A549 (cell line): ENCODE data around the gene ANTKMT. TPM values are rescaled to one million over a fixed set of nuclear protein-coding genes. Genes with fewer than 3 reads are reported as not detected.

Experiments used
- ATAC-seq, 2 experiments: fragments of 200-7000 bp in 1 of 2; fragments of >200 bp in 1 of 2; cut with Nextera tagmentation in 1 of 2; cut with Tn5 transposase in 1 of 2; 3 replicates each; pipeline versions ENCODE4 v1.8.0 to v1.9.1; 2018 to 2020; ENCODE audit warnings: mild to moderate bottlenecking in 1 of 2, moderate library complexity in 1 of 2
- CTCF ChIA-PET: fragments of 300-600 bp; sonication (Branson Sonifier 250); formaldehyde crosslinking; extraction: SDS; loops from one replicate; lab custom pipeline; 2021; ENCODE audit warnings: antibody characterized with exemption, inconsistent platforms; lab: Yijun Ruan, JAX
- POLR2A ChIA-PET: fragments of 350-600 bp; formaldehyde crosslinking; extraction: SDS; loops from one replicate; lab custom pipeline; 2021; ENCODE audit warnings: antibody characterized with exemption, inconsistent platforms; lab: Yijun Ruan, JAX
- DNase-seq, 2 experiments: peaks; one replicate each; pipeline versions ENCODE4 v3.0.0 to v3.0.0-alpha.2; 2011 to 2016; ENCODE audit warnings: low read depth in 1 of 2, low spot score in 1 of 2
- FAIRE-seq: peaks from 2 replicates; lab custom pipeline; 2011; peaks lifted over from hg19 to GRCh38; lab: Jason Lieb, UNC
- H3K27ac ChIP-seq, 2 experiments: fragments of >200 bp; sonication (Bioruptor Twin); formaldehyde crosslinking; 3 replicates each; pipeline ENCODE4 v1.5.1; 2016 to 2017
- H3K4me1 ChIP-seq: fragments of >200 bp; sonication (Bioruptor Twin); formaldehyde crosslinking; 3 replicates; pipeline ENCODE4 v1.6.1; 2016
- H3K4me2 ChIP-seq: fragments of >200 bp; sonication (Bioruptor Twin); formaldehyde crosslinking; 3 replicates; pipeline ENCODE4 v1.6.1; 2016
- H3K4me3 ChIP-seq: fragments of >200 bp; sonication (Bioruptor Twin); formaldehyde crosslinking; 3 replicates; pipeline ENCODE4 v1.5.1; 2016
- H3K9me3 ChIP-seq: fragments of >200 bp; sonication (Bioruptor Twin); formaldehyde crosslinking; 3 replicates; pipeline ENCODE4 v1.6.1; 2016
- CBX2 ChIP-seq: fragments of 200-600 bp; sonication (generic); IDR thresholded peaks from 2 replicates; pipeline ENCODE4 v1.6.1; 2016; ENCODE audit warnings: low read depth, mild to moderate bottlenecking, borderline replicate concordance
- CTCF ChIP-seq: fragments of >200 bp; sonication (Bioruptor Twin); formaldehyde crosslinking; IDR thresholded peaks from 3 replicates; pipeline ENCODE4 v1.5.1; 2016
- ESRRA ChIP-seq: fragments of 150-350 bp; IDR thresholded peaks from 2 replicates; pipeline ENCODE4 v1.6.1; 2014; ENCODE audit warnings: mild to moderate bottlenecking, low read length, borderline replicate concordance
- FOSB ChIP-seq: fragments of 250-450 bp; sonication (Bioruptor Pico); IDR thresholded peaks from 2 replicates; pipeline ENCODE4 v1.5.0; 2020; ENCODE audit warnings: mild to moderate bottlenecking, moderate library complexity
- GATA3 ChIP-seq: IDR thresholded peaks from 2 replicates; pipeline ENCODE4 v1.6.1; 2012; ENCODE audit warnings: borderline replicate concordance
- HOXB5 ChIP-seq: fragments of 250-450 bp; sonication (Bioruptor Pico); IDR thresholded peaks from 2 replicates; pipeline ENCODE4 v1.5.0; 2020; ENCODE audit warnings: mild to moderate bottlenecking, moderate library complexity
- JUNB ChIP-seq: fragments of >200 bp; sonication (Bioruptor Twin); formaldehyde crosslinking; IDR thresholded peaks from 2 replicates; pipeline ENCODE4 v1.6.1; 2016
- KDM1A ChIP-seq: fragments of 200-600 bp; sonication (generic); IDR thresholded peaks from 2 replicates; pipeline ENCODE4 v1.6.1; 2016; ENCODE audit warnings: low read depth, mild to moderate bottlenecking
- KDM5A ChIP-seq: fragments of 200-600 bp; sonication (generic); IDR thresholded peaks from 2 replicates; pipeline ENCODE4 v1.6.1; 2016; ENCODE audit warnings: antibody characterized with exemption, mild to moderate bottlenecking
- NPAS2 ChIP-seq: fragments of 250-450 bp; sonication (Bioruptor Pico); IDR thresholded peaks from 2 replicates; pipeline ENCODE4 v1.8.0; 2022; ENCODE audit warnings: mild to moderate bottlenecking, moderate library complexity, borderline replicate concordance
- NR3C1 ChIP-seq: fragments of >200 bp; sonication (Bioruptor Twin); formaldehyde crosslinking; IDR thresholded peaks from 3 replicates; pipeline ENCODE4 v1.6.1; 2017
- POLR2A ChIP-seq: IDR thresholded peaks from 2 replicates; pipeline ENCODE4 v1.6.1; 2012; ENCODE audit warnings: mild to moderate bottlenecking, low read length
- RARB ChIP-seq: fragments of 250-450 bp; sonication (Bioruptor Pico); IDR thresholded peaks from 2 replicates; pipeline ENCODE4 v1.8.0; 2021; ENCODE audit warnings: mild to moderate bottlenecking, moderate library complexity
- RCOR1 ChIP-seq: fragments of 150-350 bp; IDR thresholded peaks from 2 replicates; pipeline ENCODE4 v1.6.1; 2014; ENCODE audit warnings: antibody characterized with exemption, low read length, low read depth
- TFCP2L1 ChIP-seq: fragments of 250-450 bp; sonication (Bioruptor Pico); IDR thresholded peaks from 2 replicates; pipeline ENCODE4 v1.5.0; 2021; ENCODE audit warnings: mild to moderate bottlenecking
- ZC3H11A ChIP-seq: fragments of 450-650 bp; IDR thresholded peaks from 2 replicates; pipeline ENCODE4 v1.6.1; 2014; ENCODE audit warnings: antibody characterized with exemption, mild to moderate bottlenecking
- ZNF302 ChIP-seq: fragments of 250-450 bp; sonication (Bioruptor Pico); IDR thresholded peaks from 2 replicates; pipeline ENCODE4 v1.9.0; 2021; ENCODE audit warnings: inconsistent platforms, mild to moderate bottlenecking, moderate library complexity
- WGBS: methylation state at CpG from one replicate; pipeline ENCODE4 v1.1.6; 2017; ENCODE audit errors: missing lambda C conversion rate; 5-methylcytosine and 5-hydroxymethylcytosine counted together
- polyA plus RNA-seq, 4 experiments: library from polyadenylated mRNA; depleted of rRNA in 3 of 4; stranded (reverse); fragments of >200 nt; fragmentation: RNase III in 1 of 4; extraction: RNeasy Plus Mini Kit Qiagen cat#74134 plus additional on column Dnase treatment in 1 of 4; gene quantifications; 2 replicates in 3 of 4; 3 replicates in 1 of 4; pipeline ENCODE4 v1.2.3, GENCODE V29; 2011 to 2017
- TF ChIP-seq, protein P1 (sequence below): IDR thresholded peaks from 2 replicates; pipeline ENCODE4 v1.6.1; 2012
- TF ChIP-seq, protein P2 (sequence below): fragments of >200 bp; sonication (Bioruptor Twin); formaldehyde crosslinking; IDR thresholded peaks from 2 replicates; pipeline ENCODE4 v1.6.1; 2016
- TF ChIP-seq, protein P3 (sequence below): fragments of 200-600 bp; sonication (generic); IDR thresholded peaks from 2 replicates; pipeline ENCODE4 v1.6.1; 2016; ENCODE audit warnings: antibody characterized with exemption, mild to moderate bottlenecking, moderate library complexity

The ANTKMT gene
- polyA plus RNA-seq, 2 of the 4 experiments (the other 2 are of a cell fraction), result 11.9 to 55.8 TPM

DNA sequence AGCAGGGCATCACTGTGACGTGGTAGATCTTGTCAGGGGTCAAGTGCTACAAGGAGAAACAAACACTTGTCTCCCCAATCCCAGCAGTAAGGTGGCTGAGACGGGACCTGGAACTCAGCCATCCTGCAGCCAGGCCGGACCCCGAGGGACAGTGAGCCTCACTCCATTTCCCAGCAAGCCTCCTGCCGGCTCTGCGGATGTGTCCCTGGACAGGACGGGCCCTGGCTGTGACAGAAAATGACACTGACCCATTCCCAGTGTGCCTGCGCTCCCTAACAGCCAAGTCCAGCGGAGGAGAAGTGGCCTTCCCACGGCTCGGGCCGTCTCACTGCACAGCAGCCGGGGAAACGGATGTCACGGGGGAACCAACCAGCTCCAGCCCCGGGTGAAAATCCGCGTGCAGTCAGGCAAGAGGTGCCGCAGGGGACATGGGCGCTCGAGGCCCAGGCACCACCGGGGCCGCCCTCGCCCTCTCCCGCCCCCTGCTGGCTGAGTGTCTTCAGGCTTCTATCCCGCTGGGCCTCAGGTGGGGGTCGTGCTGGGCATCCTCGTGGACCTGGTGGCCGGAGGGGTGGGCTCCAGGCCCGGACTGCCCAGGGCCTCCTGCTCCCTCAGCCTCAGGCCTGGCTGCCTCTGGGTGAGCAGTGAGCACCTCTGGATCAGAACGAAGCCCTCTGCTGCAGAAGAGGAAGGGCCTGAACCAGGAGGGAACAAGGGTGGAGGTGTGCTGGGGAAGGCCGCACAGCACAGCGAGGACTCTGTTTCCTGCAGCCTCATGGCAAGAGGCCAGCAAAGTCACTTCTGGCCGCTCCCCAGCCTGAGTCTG lies 12.6 kb downstream of the ANTKMT start:
- TF ChIP-seq NPAS2 (no peak), KDM5A (no peak), CBX2 (no peak), RCOR1 (no peak), ESRRA (no peak), CTCF (peak; percentile 49), ZC3H11A (no peak), FOSB (CRISPR knock-in tag) (no peak), KDM1A (no peak)
- TF ChIP-seq, protein P1, sequence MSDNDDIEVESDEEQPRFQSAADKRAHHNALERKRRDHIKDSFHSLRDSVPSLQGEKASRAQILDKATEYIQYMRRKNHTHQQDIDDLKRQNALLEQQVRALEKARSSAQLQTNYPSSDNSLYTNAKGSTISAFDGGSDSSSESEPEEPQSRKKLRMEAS, result 0 out of 2 replicates have a peak, but pooled peaks have one; percentile 35
- TF ChIP-seq, all 56 proteins: peak for 2
- ChIA-PET POLR2A (no interaction called here), CTCF (interaction anchor here (0.7 to 28.0 kb wide), 11 partner anchors 7 to 55 kb away, joined by 3 to 656 read pairs (median 4); partner anchors contain the start of genes ANTKMT, CCDC78, CIAO3 and FBXL16)
- FAIRE-seq (no peak), DNase-seq (peak in 1 of 2 experiments; percentile 50), ATAC-seq (peak; percentile 35 to 67; a peak in 4 of 6 replicates)
- Histone ChIP-seq H3K27ac (no peak overlapping the region), H3K4me1 (peaks cover 5% of the 10 kb centered on the region; the same call in 1 of the 3 replicates), H3K4me3 (no peak overlapping the region), H3K4me2 (no peak overlapping the region), H3K9me3 (no peaks in the 10 kb centered on the region)
- 65% methylated on average over 26 of the region's 34 CpGs for WGBS

DNA sequence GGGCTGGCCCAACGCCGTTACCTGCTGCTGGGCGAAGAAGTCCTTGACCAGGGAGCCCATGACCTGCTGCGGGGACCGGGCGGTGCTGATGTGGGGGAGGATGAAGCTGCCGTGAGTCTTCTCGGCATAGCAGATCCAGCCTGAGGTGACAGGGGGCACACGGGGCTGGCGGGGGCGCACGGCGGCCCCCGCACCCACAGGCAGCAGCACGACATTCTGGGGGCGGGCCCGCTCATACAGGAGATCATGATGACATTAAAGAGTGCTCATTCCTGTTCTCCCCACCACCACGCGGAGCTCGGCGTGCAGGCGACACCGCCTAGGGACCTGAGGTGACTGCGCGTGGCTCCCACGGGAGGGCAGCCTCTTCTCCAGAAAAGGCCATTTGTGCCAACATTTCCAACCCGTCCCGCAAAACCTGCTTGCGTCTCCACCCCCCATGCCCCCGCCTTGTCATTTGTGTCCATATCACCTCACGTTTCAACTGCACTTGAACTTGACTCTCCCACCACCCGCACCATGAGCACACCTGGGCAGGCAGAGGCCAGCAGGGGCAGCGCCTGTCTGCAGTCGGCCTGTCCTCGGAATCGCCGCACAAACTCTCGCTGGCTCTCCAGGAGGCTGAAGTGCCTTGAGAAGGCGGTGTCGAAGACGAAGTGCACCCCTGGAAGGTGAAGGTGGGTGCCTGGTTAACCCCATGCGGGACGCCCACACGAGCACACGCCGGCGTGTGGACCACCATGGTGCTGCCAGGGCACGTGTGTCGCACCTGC lies 13.4 kb downstream of the ANTKMT start:
- H3K9me3 ChIP-seq, result no peaks in the 10 kb centered on the region
- DNase-seq (no peak), FAIRE-seq (no peak), ATAC-seq (no peak)
- ChIA-PET POLR2A (interaction anchor here (2.2 kb wide), 1 partner anchor 13 kb away, joined by 6 read pairs; the partner anchor contains the start of gene ANTKMT), CTCF (interaction anchor here (0.7 to 28.0 kb wide), 8 partner anchors 11 to 48 kb away, joined by 3 to 656 read pairs (median 6); partner anchors contain the start of genes ANTKMT, CCDC78, FBXL16 and HAGHL)
- no peaks in the 10 kb centered on the region; the same call in 2 of the 3 replicates for H3K4me1 ChIP-seq
- no peak for TF ChIP-seq ZC3H11A
- no peak for TF ChIP-seq HOXB5
- TF ChIP-seq RARB (CRISPR knock-in tag), result no peak
- TF ChIP-seq ZNF302 (CRISPR knock-in tag), result no peak
- TF ChIP-seq NR3C1, result no peak
- TF ChIP-seq, protein P2, sequence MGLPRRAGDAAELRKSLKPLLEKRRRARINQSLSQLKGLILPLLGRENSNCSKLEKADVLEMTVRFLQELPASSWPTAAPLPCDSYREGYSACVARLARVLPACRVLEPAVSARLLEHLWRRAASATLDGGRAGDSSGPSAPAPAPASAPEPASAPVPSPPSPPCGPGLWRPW, result no peak
- TF ChIP-seq, protein P3, sequence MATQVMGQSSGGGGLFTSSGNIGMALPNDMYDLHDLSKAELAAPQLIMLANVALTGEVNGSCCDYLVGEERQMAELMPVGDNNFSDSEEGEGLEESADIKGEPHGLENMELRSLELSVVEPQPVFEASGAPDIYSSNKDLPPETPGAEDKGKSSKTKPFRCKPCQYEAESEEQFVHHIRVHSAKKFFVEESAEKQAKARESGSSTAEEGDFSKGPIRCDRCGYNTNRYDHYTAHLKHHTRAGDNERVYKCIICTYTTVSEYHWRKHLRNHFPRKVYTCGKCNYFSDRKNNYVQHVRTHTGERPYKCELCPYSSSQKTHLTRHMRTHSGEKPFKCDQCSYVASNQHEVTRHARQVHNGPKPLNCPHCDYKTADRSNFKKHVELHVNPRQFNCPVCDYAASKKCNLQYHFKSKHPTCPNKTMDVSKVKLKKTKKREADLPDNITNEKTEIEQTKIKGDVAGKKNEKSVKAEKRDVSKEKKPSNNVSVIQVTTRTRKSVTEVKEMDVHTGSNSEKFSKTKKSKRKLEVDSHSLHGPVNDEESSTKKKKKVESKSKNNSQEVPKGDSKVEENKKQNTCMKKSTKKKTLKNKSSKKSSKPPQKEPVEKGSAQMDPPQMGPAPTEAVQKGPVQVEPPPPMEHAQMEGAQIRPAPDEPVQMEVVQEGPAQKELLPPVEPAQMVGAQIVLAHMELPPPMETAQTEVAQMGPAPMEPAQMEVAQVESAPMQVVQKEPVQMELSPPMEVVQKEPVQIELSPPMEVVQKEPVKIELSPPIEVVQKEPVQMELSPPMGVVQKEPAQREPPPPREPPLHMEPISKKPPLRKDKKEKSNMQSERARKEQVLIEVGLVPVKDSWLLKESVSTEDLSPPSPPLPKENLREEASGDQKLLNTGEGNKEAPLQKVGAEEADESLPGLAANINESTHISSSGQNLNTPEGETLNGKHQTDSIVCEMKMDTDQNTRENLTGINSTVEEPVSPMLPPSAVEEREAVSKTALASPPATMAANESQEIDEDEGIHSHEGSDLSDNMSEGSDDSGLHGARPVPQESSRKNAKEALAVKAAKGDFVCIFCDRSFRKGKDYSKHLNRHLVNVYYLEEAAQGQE, result no peak
- no peak for TF ChIP-seq TFCP2L1
- no peak for TF ChIP-seq JUNB
- no peak for TF ChIP-seq POLR2A
- TF ChIP-seq GATA3, result no peak
- H3K4me3 ChIP-seq, result no peak overlapping the region
- H3K27ac ChIP-seq, result no peak overlapping the region
- no peak overlapping the region for H3K4me2 ChIP-seq
- 94% methylated on average over 48 of the region's 49 CpGs for WGBS
